SK-N-MC (cell line): Measurements from ENCODE around the gene KRT73.

Experiments
- EZH2 ChIP-seq: fragments of 200-600 bp; sonication (generic); IDR thresholded peaks from one replicate; pipeline ENCODE4 v1.6.1; 2017; ENCODE audit warnings: antibody characterized with exemption
- FOXP2 ChIP-seq: optimal IDR thresholded peaks from 2 replicates; pipeline ENCODE3; 2011; ENCODE audit warnings: mild to moderate bottlenecking, moderate library complexity; ENCODE audit not compliant: insufficient read depth; ENCODE audit errors: extremely low read length, control extremely low read depth
- POLR2AphosphoS5 ChIP-seq: IDR thresholded peaks from 2 replicates; pipeline ENCODE4 v1.6.1; 2012; ENCODE audit warnings: mild to moderate bottlenecking, low read depth, low read length, borderline replicate concordance

GRCh38 chr12:52600071-52600470 lies 18.3 kb downstream of the KRT73 start:
- no peak for TF ChIP-seq EZH2
- no peak for TF ChIP-seq POLR2AphosphoS5
- no peak for TF ChIP-seq FOXP2
